GM18499 (cell line): Measurements from ENCODE around the gene MED12.
A peak's percentile ranks its signal among the peaks of the same experiment; 100 is the strongest.
"Not testable (repeated sequence)": the region's sequence is repeated elsewhere in the genome, so short reads cannot be mapped to it uniquely, and the experiment has no call there.

Source experiments
- ATAC-seq: cut with Tn5 transposase; IDR thresholded peaks from one replicate; pipeline ENCODE4 v1.9.1; 2021; ENCODE audit warnings: moderate number of reproducible peaks; ENCODE audit not compliant: insufficient read depth, unreplicated experiment

Gene MED12

GRCh38 chrX:71158603-71159002 is 40.2 kb downstream of the MED12 start:
- no peak for ATAC-seq

DNA sequence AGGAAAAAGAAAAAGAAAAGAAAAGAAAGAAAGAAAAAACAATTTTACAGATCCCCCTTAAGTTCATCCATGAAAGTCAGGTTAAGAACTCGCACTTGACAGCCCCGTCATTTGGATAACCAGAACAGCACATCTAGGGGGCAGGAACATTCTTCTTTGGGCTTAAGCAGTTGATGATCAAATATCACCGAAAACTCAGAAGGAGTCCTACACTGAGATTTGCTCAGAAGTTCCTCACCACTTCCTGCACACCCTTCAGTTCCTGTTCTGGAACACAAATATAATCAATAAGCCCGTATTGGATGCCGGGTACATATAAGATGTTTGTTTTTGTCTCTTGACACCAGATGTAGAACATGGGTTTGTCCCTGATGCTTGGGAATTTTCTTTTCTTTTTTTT is 40.9 kb downstream of the MED12 start:
- no peak for ATAC-seq

- no peak for ATAC-seq
Observed at GRCh38 chrX:71160475-71160874, 42.1 kb downstream of the MED12 start.

- ATAC-seq = no peak
Observed at GRCh38 chrX:71162981-71163380, 44.6 kb downstream of the MED12 start.

GRCh38 chrX:71164071-71164470 is 45.7 kb downstream of the MED12 start:
- ATAC-seq = no peak

- ATAC-seq = no peak
Observed at GRCh38 chrX:71166461-71166860, 48.1 kb downstream of the MED12 start.

DNA sequence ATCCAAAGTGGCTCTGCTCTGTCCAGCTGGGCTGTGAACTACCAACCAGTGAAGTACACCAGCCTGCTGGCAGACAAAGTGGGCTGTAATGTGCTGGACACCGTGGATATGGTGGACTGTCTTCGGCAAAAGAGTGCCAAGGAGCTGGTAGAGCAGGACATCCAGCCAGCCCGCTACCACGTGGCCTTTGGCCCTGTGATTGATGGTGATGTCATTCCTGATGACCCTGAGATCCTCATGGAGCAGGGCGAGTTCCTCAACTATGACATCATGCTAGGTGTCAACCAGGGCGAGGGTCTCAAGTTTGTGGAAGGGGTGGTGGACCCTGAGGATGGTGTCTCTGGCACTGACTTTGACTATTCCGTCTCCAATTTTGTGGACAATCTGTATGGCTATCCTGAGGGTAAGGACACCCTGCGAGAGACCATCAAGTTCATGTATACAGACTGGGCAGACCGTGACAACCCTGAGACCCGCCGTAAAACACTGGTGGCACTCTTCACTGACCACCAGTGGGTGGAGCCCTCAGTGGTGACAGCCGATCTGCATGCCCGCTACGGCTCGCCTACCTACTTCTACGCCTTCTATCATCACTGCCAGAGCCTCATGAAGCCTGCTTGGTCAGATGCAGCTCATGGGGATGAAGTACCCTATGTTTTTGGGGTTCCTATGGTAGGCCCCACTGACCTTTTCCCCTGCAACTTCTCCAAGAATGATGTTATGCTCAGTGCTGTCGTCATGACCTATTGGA is 48.8 kb downstream of the MED12 start:
- ATAC-seq = no peak

DNA sequence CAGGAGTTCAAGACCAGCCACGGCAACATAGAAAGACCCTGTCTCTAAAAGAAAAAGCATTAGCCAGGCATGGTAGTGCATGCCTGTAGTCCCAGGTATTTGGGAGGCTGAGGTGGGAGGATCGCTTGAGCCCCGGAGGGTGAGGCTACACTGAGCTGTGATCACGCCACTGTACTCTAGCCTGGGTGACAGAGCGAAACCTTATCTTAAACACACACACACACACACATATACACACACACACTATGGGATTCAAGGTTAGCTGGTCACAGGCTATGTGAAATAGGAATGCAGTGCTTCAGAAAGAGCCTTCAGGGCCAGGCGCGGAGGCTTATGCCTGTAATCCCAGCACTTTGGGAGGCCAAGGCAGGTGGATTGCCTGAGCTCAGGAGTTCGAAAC is 49.7 kb downstream of the MED12 start:
- ATAC-seq = no peak

- no peak for ATAC-seq
Observed at GRCh38 chrX:71169586-71169985, 51.2 kb downstream of the MED12 start.

DNA sequence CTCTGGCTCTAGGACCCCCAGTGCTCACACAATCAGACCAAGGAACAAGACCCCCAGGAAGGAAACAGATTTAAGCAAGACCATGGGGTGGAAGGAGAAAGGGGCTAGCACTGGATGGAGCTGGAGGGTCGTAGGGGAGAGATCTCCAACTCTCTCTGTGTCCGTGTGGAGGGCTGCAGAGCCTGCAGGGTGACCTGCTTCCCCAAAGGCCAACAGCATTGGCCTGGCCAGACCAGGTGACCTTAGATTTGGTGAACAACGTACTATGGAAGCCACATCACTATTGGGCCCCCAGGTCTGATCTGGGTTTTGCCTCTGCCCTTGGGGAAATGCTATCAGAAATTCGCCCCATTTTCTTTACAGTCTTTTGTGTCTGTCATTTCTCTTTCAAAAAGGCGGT is 52.3 kb downstream of the MED12 start:
- no peak for ATAC-seq

DNA sequence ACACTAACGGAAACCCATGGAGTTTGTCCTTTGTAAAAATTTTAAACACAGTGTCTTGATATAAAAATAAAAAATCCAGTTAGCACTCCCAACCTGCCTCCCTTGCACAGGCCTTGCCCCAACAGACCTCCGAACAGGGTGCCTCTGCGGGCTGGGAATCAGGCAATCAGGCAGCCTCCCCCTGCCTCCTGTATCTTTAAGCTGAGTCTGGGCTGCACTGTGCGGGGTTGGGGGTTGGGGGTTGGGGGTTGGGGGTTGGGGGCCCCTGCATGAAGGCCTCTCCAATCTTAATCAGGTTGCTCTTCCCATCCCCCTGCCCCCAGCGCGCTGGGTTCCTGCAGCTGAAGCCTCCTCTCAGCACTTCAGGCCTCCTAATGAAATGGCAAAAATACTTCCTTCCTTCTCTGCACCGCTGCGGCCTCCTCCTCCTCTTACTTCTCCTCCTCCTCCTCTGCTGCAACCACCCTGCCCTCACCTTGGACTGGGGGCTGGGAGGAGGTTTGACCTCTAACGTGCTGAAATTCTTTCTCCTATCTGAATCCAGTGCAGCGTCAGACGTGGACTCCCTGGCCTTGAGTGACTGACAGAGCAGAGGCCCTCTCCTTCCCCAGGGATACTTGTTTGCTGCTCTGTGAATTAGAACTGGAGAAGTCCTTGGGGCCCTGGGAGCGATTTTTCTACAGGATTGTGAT is 52.9 kb downstream of the MED12 start:
- no peak for ATAC-seq

- no peak for ATAC-seq
Observed at GRCh38 chrX:71173440-71173839, 55.0 kb downstream of the MED12 start.

GRCh38 chrX:71174795-71175194 is 56.4 kb downstream of the MED12 start:
- no peak for ATAC-seq

GRCh38 chrX:71175531-71175930 is 57.1 kb downstream of the MED12 start:
- ATAC-seq = no peak

DNA sequence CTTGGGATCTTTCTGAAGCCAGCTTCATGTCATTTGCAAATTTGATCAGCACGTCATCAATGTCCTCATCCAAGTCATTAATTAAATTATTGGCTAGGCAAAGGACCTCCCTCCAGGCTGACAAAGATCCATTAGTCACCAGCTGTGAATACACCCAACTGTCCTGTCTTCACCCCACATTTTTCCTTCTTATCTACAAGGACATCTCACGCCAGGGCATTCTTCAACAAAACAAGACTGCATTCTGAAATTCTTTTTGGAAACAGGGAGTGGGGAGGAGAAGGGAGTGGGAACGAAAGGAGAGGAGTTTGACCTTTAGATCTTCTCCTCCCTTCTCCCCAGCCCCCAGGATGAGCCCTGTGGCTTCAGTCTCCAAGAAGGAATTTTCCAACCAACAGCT is 58.9 kb downstream of the MED12 start:
- no peak for ATAC-seq

- ATAC-seq = no peak
Observed at GRCh38 chrX:71178908-71179307, 60.5 kb downstream of the MED12 start.

- not testable (repeated sequence) for ATAC-seq
Observed at GRCh38 chrX:71180579-71181265, 62.3 kb downstream of the MED12 start.

GRCh38 chrX:71181558-71181909 is 63.1 kb downstream of the MED12 start:
- peak; percentile 18 for ATAC-seq

- ATAC-seq = peak; percentile 64
Observed at GRCh38 chrX:71181910-71182799, 63.8 kb downstream of the MED12 start.

DNA sequence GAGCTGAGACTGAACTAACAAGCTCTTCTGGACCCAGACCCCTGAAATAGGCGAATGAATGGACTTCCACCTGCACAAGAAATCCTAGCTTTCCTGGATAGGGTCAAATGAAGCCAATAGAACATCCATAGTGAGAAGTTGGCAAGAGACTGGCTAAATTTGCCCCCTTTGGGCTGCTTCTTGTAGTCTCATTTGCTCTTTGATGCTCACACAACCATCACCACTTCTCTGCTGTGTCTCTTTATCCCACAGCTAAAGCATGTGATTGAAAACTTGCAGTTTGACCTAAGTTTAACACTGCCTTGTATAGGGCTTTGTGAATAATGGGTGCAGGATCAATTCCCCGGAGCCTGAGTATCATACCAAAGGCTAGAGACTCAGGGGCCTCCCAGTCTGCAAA is 64.5 kb downstream of the MED12 start:
- no peak for ATAC-seq

DNA sequence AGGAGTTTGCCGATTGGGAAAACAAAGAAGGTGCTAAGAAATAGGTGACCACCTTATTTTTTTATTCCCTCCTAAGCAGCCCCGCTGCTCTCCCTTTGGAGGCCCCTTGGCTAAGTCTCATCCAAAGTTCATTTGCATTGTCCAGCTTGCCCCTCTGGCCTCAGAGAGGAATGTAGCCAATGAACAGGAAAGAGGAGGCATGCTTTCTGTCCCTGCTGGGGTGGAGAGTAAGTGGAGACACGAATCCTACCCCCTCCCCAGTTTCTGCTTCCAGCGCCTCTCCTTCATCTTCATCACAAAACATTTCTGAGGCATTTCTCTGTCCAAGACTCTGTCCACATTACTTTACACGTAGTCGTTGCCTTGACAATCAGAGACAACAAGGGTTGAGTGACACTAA is 64.9 kb downstream of the MED12 start:
- no peak for ATAC-seq
